MM.1S (cell line): ENCODE measurements around the gene ELL.

Experiments
- DNase-seq: peaks from one replicate; pipeline ENCODE4 v3.0.0-alpha.2; 2015
- H2AFZ ChIP-seq: fragments of 300-600 bp; sonication (generic); 2 replicates; pipeline ENCODE4 v1.6.0; 2016; ENCODE audit warnings: antibody characterized with exemption, low read length
- H3F3A ChIP-seq: fragments of 300-600 bp; sonication (generic); 2 replicates; pipeline ENCODE4 v1.6.1; 2016; ENCODE audit warnings: mild to moderate bottlenecking, antibody characterized with exemption, low read length, moderate library complexity, mixed read lengths; ENCODE audit not compliant: insufficient read depth
- H3K27ac ChIP-seq: fragments of 300-600 bp; sonication (generic); 2 replicates; pipeline ENCODE4 v1.5.1; 2016; ENCODE audit warnings: mild to moderate bottlenecking, low read length
- H3K27me3 ChIP-seq: fragments of 300-600 bp; sonication (generic); replicated peaks from 2 replicates; pipeline ENCODE4 v1.6.0; 2016; ENCODE audit warnings: low read length; ENCODE audit not compliant: insufficient read depth
- H3K36me3 ChIP-seq: fragments of 300-600 bp; sonication (generic); replicated peaks from 2 replicates; pipeline ENCODE4 v1.6.1; 2016; ENCODE audit warnings: mild to moderate bottlenecking, low read length, mixed read lengths; ENCODE audit not compliant: insufficient read depth
- H3K4me1 ChIP-seq: fragments of 300-600 bp; sonication (generic); 2 replicates; pipeline ENCODE4 v1.6.1; 2016; ENCODE audit warnings: low read length, mixed read lengths
- H3K4me2 ChIP-seq: fragments of 300-600 bp; sonication (generic); 2 replicates; pipeline ENCODE4 v1.6.0; 2016; ENCODE audit warnings: low read depth, low read length
- H3K4me3 ChIP-seq: fragments of 300-600 bp; sonication (generic); 2 replicates; pipeline ENCODE4 v1.5.1; 2016; ENCODE audit warnings: low read length, mixed read lengths
- H3K79me2 ChIP-seq: fragments of 300-600 bp; sonication (generic); 2 replicates; pipeline ENCODE4 v1.6.1; 2016; ENCODE audit warnings: mixed run types, low read length, mixed read lengths
- H3K9ac ChIP-seq: fragments of 300-600 bp; sonication (generic); 2 replicates; pipeline ENCODE4 v1.6.1; 2016; ENCODE audit warnings: low read length, mixed read lengths
- H3K9me2 ChIP-seq: fragments of 300-600 bp; sonication (generic); replicated peaks from 2 replicates; pipeline ENCODE4 v1.6.1; 2016; ENCODE audit warnings: mild to moderate bottlenecking, low read length, mixed read lengths; ENCODE audit not compliant: insufficient read depth
- H3K9me3 ChIP-seq: fragments of 300-600 bp; sonication (generic); replicated peaks from 2 replicates; pipeline ENCODE4 v1.6.1; 2016; ENCODE audit warnings: mild to moderate bottlenecking, low read length, mixed read lengths; ENCODE audit not compliant: insufficient read depth
- H4K20me1 ChIP-seq: fragments of 300-600 bp; sonication (generic); 2 replicates; pipeline ENCODE4 v1.6.1; 2016; ENCODE audit warnings: mild to moderate bottlenecking, low read length, moderate library complexity, mixed read lengths; ENCODE audit not compliant: insufficient read depth
- CTCF ChIP-seq: fragments of 300-600 bp; sonication (generic); IDR thresholded peaks from 2 replicates; pipeline ENCODE4 v1.5.1; 2016; ENCODE audit warnings: antibody characterized with exemption, low read length, mixed read lengths
- EZH2 ChIP-seq: fragments of 300-600 bp; sonication (generic); optimal IDR thresholded peaks from 2 replicates; pipeline ENCODE3; 2017; ENCODE audit warnings: low read depth, mild to moderate bottlenecking, antibody characterized with exemption, low read length, mixed read lengths
- EZH2phosphoT487 ChIP-seq: fragments of 300-600 bp; sonication (generic); IDR thresholded peaks from 2 replicates; pipeline ENCODE4 v1.6.1; 2018; ENCODE audit warnings: antibody characterized with exemption, low read length

Gene ELL

GRCh38 chr19:18558202-18558555 lies 36.3 kb upstream of the ELL start:
- Histone ChIP-seq H3F3A (peaks cover 15% of the 10 kb centered on the region), H3K4me3 (peak overlapping the region; percentile 99), H3K4me2 (peak overlapping the region; percentile 60), H3K9me2 (no peaks in the 10 kb centered on the region), H4K20me1 (no peaks in the 10 kb centered on the region), H3K9ac (peak overlapping the region; percentile 96), H3K9me3 (no peaks in the 10 kb centered on the region), H3K4me1 (0 out of 2 replicates have a peak, but pooled peaks cover 3% of the 10 kb centered on the region), H3K27ac (peak overlapping the region; percentile 59), H3K36me3 (no peaks in the 10 kb centered on the region), H3K79me2 (peaks cover 31% of the 10 kb centered on the region), H3K27me3 (no peaks in the 10 kb centered on the region), H2AFZ (peak overlapping the region; percentile 77)
- TF ChIP-seq CTCF (no peak), EZH2 (no peak), EZH2phosphoT487 (no peak)
- no peak for DNase-seq

GRCh38 chr19:18557411-18558201 lies 35.7 kb upstream of the ELL start, which contains the start of gene KXD1:
Gene KXD1 (plus strand): TSS chr19:18557870. CDS start chr19:18562057, 4,187 bp downstream.
- Histone ChIP-seq H3K4me2 (peak within 1 kb of the TSS; percentile 60), H2AFZ (peak within 1 kb of the TSS; percentile 77), H3K9ac (peak within 1 kb of the TSS; percentile 96), H3F3A (peaks cover 15% of the 10 kb centered on the region), H4K20me1 (no peaks in the 10 kb centered on the region), H3K4me1 (0 out of 2 replicates have a peak, but pooled peaks cover 3% of the 10 kb centered on the region), H3K36me3 (no peaks in the 10 kb centered on the region), H3K27me3 (no peaks in the 10 kb centered on the region), H3K4me3 (peak within 1 kb of the TSS; percentile 99), H3K9me3 (no peaks in the 10 kb centered on the region), H3K9me2 (no peaks in the 10 kb centered on the region), H3K27ac (peak within 1 kb of the TSS; percentile 59), H3K79me2 (peaks cover 31% of the 10 kb centered on the region)
- peak; percentile 100 for DNase-seq
- no peak for TF ChIP-seq EZH2phosphoT487
- TF ChIP-seq EZH2, result no peak
- no peak for TF ChIP-seq CTCF

- no peak overlapping the region for H3K4me2 ChIP-seq
- H3K4me1 ChIP-seq, result no peaks in the 10 kb centered on the region
- H3K4me3 ChIP-seq, result no peak overlapping the region
- no peaks in the 10 kb centered on the region for H3K79me2 ChIP-seq
- H3K9me3 ChIP-seq, result no peaks in the 10 kb centered on the region
- H3K9me2 ChIP-seq, result no peaks in the 10 kb centered on the region
- DNase-seq, result no peak
- H3K27ac ChIP-seq, result no peak overlapping the region
- no peak overlapping the region for H2AFZ ChIP-seq
- H3F3A ChIP-seq, result no peaks in the 10 kb centered on the region
- H4K20me1 ChIP-seq, result no peaks in the 10 kb centered on the region
- H3K36me3 ChIP-seq, result no peaks in the 10 kb centered on the region
- no peaks in the 10 kb centered on the region for H3K27me3 ChIP-seq
- no peak for TF ChIP-seq CTCF
- no peak for TF ChIP-seq EZH2
- no peak for TF ChIP-seq EZH2phosphoT487
- H3K9ac ChIP-seq, result no peak overlapping the region
Observed at GRCh38 chr19:18551631-18552030, 29.8 kb upstream of the ELL start.
